OCI-LY7 (cell line): Measurements from ENCODE around the gene CYP4F11. TPM values are rescaled to one million over a fixed set of nuclear protein-coding genes. Genes with fewer than 3 reads are reported as not detected.

Experiments
- BruUV-seq: library from RNA; stranded (reverse); fragments of 400-500 nt; replicated peaks from 2 replicates; lab custom pipeline; 2021; lab: Mats Ljungman, UMichigan
- CTCF ChIA-PET: fragments of 300-600 bp; sonication (Branson Sonifier 250); formaldehyde crosslinking; loops from one replicate; lab custom pipeline; 2022; ENCODE audit warnings: antibody characterized with exemption; ENCODE audit not compliant: unreplicated experiment; lab: Charles Lee
- POLR2A ChIA-PET: fragments of 300-600 bp; sonication (Branson Sonifier 250); formaldehyde crosslinking; loops from one replicate; lab custom pipeline; 2022; ENCODE audit warnings: antibody characterized with exemption; lab: Charles Lee
- DNase-seq: peaks from one replicate; pipeline ENCODE4 v3.0.0-alpha.2; 2015; ENCODE audit warnings: low spot score
- H2AFZ ChIP-seq: fragments of 200-600 bp; sonication (generic), shearing (Covaris generic); 2 replicates; pipeline ENCODE4 v1.6.1; 2014; ENCODE audit warnings: mild to moderate bottlenecking, antibody characterized with exemption, low read length, moderate library complexity
- H3K27ac ChIP-seq: fragments of 200-600 bp; sonication (generic); 2 replicates; pipeline ENCODE4 v1.5.1; 2014; ENCODE audit warnings: mixed run types, low read depth, mild to moderate bottlenecking, moderate library complexity, low read length, inconsistent platforms; ENCODE audit not compliant: poor library complexity, severe bottlenecking
- H3K36me3 ChIP-seq: fragments of 200-600 bp; sonication (generic); 2 replicates; pipeline ENCODE4 v1.6.1; 2014; ENCODE audit warnings: mild to moderate bottlenecking, antibody characterized with exemption, low read length, moderate library complexity, mixed read lengths; ENCODE audit not compliant: insufficient read depth
- H3K4me1 ChIP-seq: fragments of 200-600 bp; sonication (generic); 2 replicates; pipeline ENCODE4 v1.5.1; 2014; ENCODE audit warnings: mild to moderate bottlenecking, low read length; ENCODE audit not compliant: insufficient read depth, poor library complexity, severe bottlenecking
- H3K4me2 ChIP-seq: fragments of 200-600 bp; sonication (generic); 2 replicates; pipeline ENCODE4 v1.6.1; 2014; ENCODE audit warnings: mild to moderate bottlenecking, low read length
- H3K4me3 ChIP-seq: fragments of 200-600 bp; sonication (generic); 2 replicates; pipeline ENCODE4 v1.5.1; 2014; ENCODE audit warnings: mild to moderate bottlenecking, low read depth, low read length; ENCODE audit not compliant: poor library complexity, severe bottlenecking
- H3K79me2 ChIP-seq: fragments of 200-600 bp; sonication (generic); 2 replicates; pipeline ENCODE4 v1.6.1; 2016; ENCODE audit warnings: low read depth, mild to moderate bottlenecking, low read length, moderate library complexity, mixed read lengths; ENCODE audit not compliant: insufficient read depth
- H3K9me2 ChIP-seq: fragments of 200-600 bp; sonication (generic); 2 replicates; pipeline ENCODE4 v1.6.1; 2016; ENCODE audit warnings: mild to moderate bottlenecking, low read length, mixed read lengths; ENCODE audit not compliant: insufficient read depth
- H3K9me3 ChIP-seq: fragments of 200-600 bp; sonication (generic); 2 replicates; pipeline ENCODE4 v1.6.1; 2014; ENCODE audit warnings: mild to moderate bottlenecking, mixed run types, low read length, mixed read lengths
- H4K20me1 ChIP-seq: fragments of 200-600 bp; sonication (generic); 2 replicates; pipeline ENCODE4 v1.6.1; 2014; ENCODE audit warnings: mild to moderate bottlenecking, antibody characterized with exemption, low read length, moderate library complexity, mixed read lengths; ENCODE audit not compliant: insufficient read depth
- CTCF ChIP-seq: fragments of 200-600 bp; sonication (generic); conservative IDR thresholded peaks from 2 replicates; pipeline ENCODE4 v1.5.1; 2014; ENCODE audit warnings: mild to moderate bottlenecking, antibody characterized with exemption, low read length, moderate library complexity, mixed read lengths
- EZH2phosphoT487 ChIP-seq: fragments of 200-600 bp; sonication (generic); IDR thresholded peaks from 2 replicates; pipeline ENCODE4 v1.6.1; 2018; ENCODE audit warnings: low read depth, borderline replicate concordance, mild to moderate bottlenecking, mixed run types, antibody characterized with exemption, low read length, moderate library complexity, mixed read lengths
- intact Hi-C: fragments of 100-400 bp; cut with micrococcal nuclease; formaldehyde crosslinking; loops from one replicate; pipeline ENCODE4 v1.10.0; 2022; ENCODE audit not compliant: unreplicated experiment
- small RNA-seq: library from RNA; depleted of rRNA; stranded (forward); fragments of <200 nt; gene quantifications from one replicate; pipeline ENCODE3, GENCODE V24; 2014
- total RNA-seq, 2 experiments: library from RNA; depleted of rRNA in 1 of 2; stranded (reverse); fragments of >200 nt in 1 of 2; shearing (Covaris generic) in 1 of 2; gene quantifications; 2 replicates each; pipeline ENCODE4 v1.2.3, GENCODE V29; 2014 to 2022

The CYP4F11 gene
- total RNA-seq, 2 experiments from 2014 or later: 0.22 to 0.25 TPM

GRCh38 chr19:15864824-15865223 is 69.5 kb downstream of the CYP4F11 start:
- no peaks in the 10 kb centered on the region for H3K9me3 ChIP-seq
- no peak for DNase-seq
- ChIA-PET CTCF (no interaction called here), POLR2A (interaction anchor here (0.5 to 0.7 kb wide), 2 partner anchors 780 to 1515 kb away, joined by 3 to 4 read pairs; no protein-coding TSS in a partner anchor)
- no peak overlapping the region for H2AFZ ChIP-seq
- no peak overlapping the region for H3K4me2 ChIP-seq
- no peak overlapping the region for H3K4me3 ChIP-seq
- H3K36me3 ChIP-seq: no peaks in the 10 kb centered on the region
- intact Hi-C loops: no loop called here
- H3K9me2 ChIP-seq: no peaks in the 10 kb centered on the region
- no peaks in the 10 kb centered on the region for H3K4me1 ChIP-seq
- BruUV-seq: no TSS peak
- H3K79me2 ChIP-seq: no peaks in the 10 kb centered on the region
- TF ChIP-seq EZH2phosphoT487 (no peak), CTCF (no peak)
- H4K20me1 ChIP-seq: no peaks in the 10 kb centered on the region
- H3K27ac ChIP-seq: no peak overlapping the region

- Histone ChIP-seq H3K4me2 (no peak overlapping the region), H3K4me1 (no peaks in the 10 kb centered on the region), H3K27ac (no peak overlapping the region), H3K9me2 (no peaks in the 10 kb centered on the region), H3K79me2 (no peaks in the 10 kb centered on the region), H3K4me3 (no peak overlapping the region), H3K36me3 (no peaks in the 10 kb centered on the region), H2AFZ (no peak overlapping the region), H3K9me3 (no peaks in the 10 kb centered on the region), H4K20me1 (no peaks in the 10 kb centered on the region)
- ChIA-PET POLR2A (no interaction called here), CTCF (no interaction called here)
- BruUV-seq: no TSS peak
- TF ChIP-seq CTCF (no peak), EZH2phosphoT487 (no peak)
- DNase-seq: no peak
- intact Hi-C loops: no loop called here
These were observed 71.1 kb downstream of the CYP4F11 start for GRCh38 chr19:15863272-15863671.

DNA sequence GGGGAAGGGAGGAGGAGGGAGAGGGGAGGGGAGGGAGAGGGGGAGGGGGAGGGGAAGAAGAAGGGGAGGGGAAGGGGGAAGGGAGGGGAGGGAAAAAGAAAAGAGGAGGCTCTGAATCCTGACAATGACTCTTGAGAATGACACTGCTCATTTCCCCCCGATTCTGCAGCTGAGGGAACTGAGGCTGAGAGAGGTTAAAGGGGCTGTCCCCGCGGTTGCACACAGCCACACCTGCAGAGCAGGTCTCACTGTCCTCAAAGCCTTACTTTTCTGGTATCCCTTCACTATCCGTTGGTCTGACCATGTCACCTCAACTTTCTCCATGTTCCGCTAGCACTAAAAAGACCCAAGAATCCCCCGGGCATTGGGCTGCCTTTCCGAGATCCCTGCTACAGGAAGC is 71.9 kb downstream of the CYP4F11 start:
- CTCF ChIA-PET: no interaction called here
- intact Hi-C loops: no loop called here

More for the DNA sequence above, 71.9 kb downstream of the CYP4F11 start:
- Histone ChIP-seq H3K4me3 (no peak overlapping the region), H3K4me1 (no peaks in the 10 kb centered on the region), H3K4me2 (no peak overlapping the region), H3K27ac (no peak overlapping the region), H3K36me3 (no peaks in the 10 kb centered on the region), H3K9me2 (no peaks in the 10 kb centered on the region), H2AFZ (no peak overlapping the region), H4K20me1 (no peaks in the 10 kb centered on the region), H3K79me2 (no peaks in the 10 kb centered on the region), H3K9me3 (no peaks in the 10 kb centered on the region)
- DNase-seq: no peak
- no peak for TF ChIP-seq CTCF
- TF ChIP-seq EZH2phosphoT487: no peak
- POLR2A ChIA-PET: no interaction called here
- BruUV-seq: no TSS peak

Small RNAs within 50 kb of the gene (small RNA-seq; reads per million reads assigned to genes)
- not detected for gene CYP4F36P

Other genes with a start within 250 kb of the CYP4F11 start
- not detected in 2 replicates for gene OR10H2, start 206.5 kb downstream of the CYP4F11 start, total RNA-seq (2014; rRNA removed; shearing (Covaris generic))
- not detected in 2 replicates for gene OR10H2, start 206.5 kb downstream of the CYP4F11 start, total RNA-seq (2022)
- gene OR10H3, start 196.5 kb downstream of the CYP4F11 start, total RNA-seq (2014; rRNA removed; shearing (Covaris generic)): not detected in 2 replicates
- not detected in 2 replicates for gene OR10H3, start 196.5 kb downstream of the CYP4F11 start, total RNA-seq (2022)
- not detected in 2 replicates for gene OR10H5, start 146.9 kb downstream of the CYP4F11 start, total RNA-seq (2014; rRNA removed; shearing (Covaris generic))
- gene OR10H5, start 146.9 kb downstream of the CYP4F11 start, total RNA-seq (2022): not detected in 2 replicates
- not detected in 2 replicates for gene OR10H1, start 118.9 kb downstream of the CYP4F11 start, total RNA-seq (2014; rRNA removed; shearing (Covaris generic))
- gene OR10H1, start 118.9 kb downstream of the CYP4F11 start, total RNA-seq (2022): 0.11 TPM in 1 of 2 replicates, not detected in the other
- gene CYP4F2, start 36.5 kb downstream of the CYP4F11 start, total RNA-seq (2014; rRNA removed; shearing (Covaris generic)): not detected in 2 replicates
- gene CYP4F2, start 36.5 kb downstream of the CYP4F11 start, total RNA-seq (2022): not detected in 2 replicates
- gene OR10H4, start 14.5 kb upstream of the CYP4F11 start, total RNA-seq (2014; rRNA removed; shearing (Covaris generic)): not detected in 2 replicates
- gene OR10H4, start 14.5 kb upstream of the CYP4F11 start, total RNA-seq (2022): not detected in 2 replicates
- gene TPM4, start 142.0 kb upstream of the CYP4F11 start, total RNA-seq (2014; rRNA removed; shearing (Covaris generic)): 111 and 134 TPM in 2 replicates
- 98.1 and 108 TPM in 2 replicates for gene TPM4, start 142.0 kb upstream of the CYP4F11 start, total RNA-seq (2022)
- gene RAB8A, start 177.4 kb upstream of the CYP4F11 start, total RNA-seq (2014; rRNA removed; shearing (Covaris generic)): 64.9 and 69.1 TPM in 2 replicates
- 124 and 138 TPM in 2 replicates for gene RAB8A, start 177.4 kb upstream of the CYP4F11 start, total RNA-seq (2022)
- 52.4 and 57.6 TPM in 2 replicates for gene HSH2D, start 209.2 kb upstream of the CYP4F11 start, total RNA-seq (2014; rRNA removed; shearing (Covaris generic))
- gene HSH2D, start 209.2 kb upstream of the CYP4F11 start, total RNA-seq (2022): 70.4 and 79.0 TPM in 2 replicates
- gene CIB3, start 239.0 kb upstream of the CYP4F11 start, total RNA-seq (2014; rRNA removed; shearing (Covaris generic)): 5.4 TPM in 1 of 2 replicates, not detected in the other
- not detected in 2 replicates for gene CIB3, start 239.0 kb upstream of the CYP4F11 start, total RNA-seq (2022)